Left ventricle myocardium superior (tissue), 1 donor: ENCODE measurements around the gene ERC2. TPM values are rescaled to one million over a fixed set of nuclear protein-coding genes. Genes with fewer than 3 reads are reported as not detected.

Source experiments
- ATAC-seq: fragments of 200-7000 bp; cut with Tn5 transposase; one replicate; pipeline ENCODE4 v1.9.1; 2020; ENCODE audit warnings: mild to moderate bottlenecking, moderate library complexity
- DNase-seq: peaks from one replicate; pipeline ENCODE4 v3.0.0-alpha.2; 2020
- intact Hi-C: fragments of 100-400 bp; cut with micrococcal nuclease; formaldehyde crosslinking; loops from one replicate; pipeline ENCODE4 v1.11.0; 2022
- total RNA-seq: library from RNA; stranded (reverse); fragmentation: NEBNext Ultra II Directional; extraction: Animal tissue kit (Norgen Biotek cat#: 25700); gene quantifications from one replicate; pipeline ENCODE4 v1.2.1, GENCODE V29; 2021
- donor health status: DM: no; HTN: yes; CAD: no; lungs with severe emphysema.

ERC2 gene
- total RNA-seq, 1 donor from 2014 or later, result 0.94 TPM

DNA sequence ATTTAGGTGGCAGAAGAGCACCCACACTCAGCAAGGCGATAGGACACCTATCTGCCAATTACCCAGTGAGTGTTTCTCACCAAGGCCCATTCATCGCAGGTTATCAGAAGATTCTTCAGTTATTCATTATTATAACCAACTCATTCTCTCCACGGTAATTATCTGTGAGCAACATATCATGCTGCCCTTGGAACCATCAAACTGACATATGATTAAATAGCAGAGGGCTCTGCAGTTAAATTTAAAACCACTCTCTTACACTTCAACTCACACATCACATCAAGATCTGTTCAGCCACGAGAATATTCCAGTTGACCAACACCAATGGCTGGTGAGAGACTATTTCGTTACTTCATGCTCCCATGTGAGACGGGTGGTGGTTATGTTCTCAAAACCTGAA lies 489.3 kb downstream of the ERC2 start:
- ATAC-seq, result no peak
- intact Hi-C loops, result no loop called here

GRCh38 chr3:55974421-55975165 lies 493.7 kb downstream of the ERC2 start:
- intact Hi-C loops, result no loop called here
- DNase-seq, result no peak
- no peak for ATAC-seq

More for the DNA sequence above, 489.3 kb downstream of the ERC2 start:
- DNase-seq, result no peak

DNA sequence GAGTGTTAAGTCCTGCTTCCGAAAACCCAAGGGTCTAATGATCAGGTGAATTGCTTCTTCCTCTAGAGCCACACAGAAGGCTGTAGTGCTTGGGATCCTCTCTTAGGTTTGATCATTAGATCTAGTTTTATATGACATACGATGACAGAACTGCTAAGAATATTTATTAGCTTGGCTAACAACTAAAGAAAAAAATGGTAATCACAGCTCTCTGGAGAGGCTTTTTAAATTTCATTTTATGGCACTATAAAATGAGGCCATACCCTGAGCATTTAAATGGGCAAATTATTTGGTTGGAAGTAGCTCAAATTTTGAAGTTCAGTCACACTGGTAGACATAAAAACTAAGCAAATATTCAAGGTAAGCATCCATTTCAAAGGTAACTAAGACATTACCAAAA lies 498.6 kb downstream of the ERC2 start:
- intact Hi-C loops, result no loop called here
- ATAC-seq (no peak), DNase-seq (no peak)

GRCh38 chr3:55968331-55968730 lies 499.9 kb downstream of the ERC2 start:
- no peak for DNase-seq
- no peak for ATAC-seq
- intact Hi-C loops, result no loop called here

DNA sequence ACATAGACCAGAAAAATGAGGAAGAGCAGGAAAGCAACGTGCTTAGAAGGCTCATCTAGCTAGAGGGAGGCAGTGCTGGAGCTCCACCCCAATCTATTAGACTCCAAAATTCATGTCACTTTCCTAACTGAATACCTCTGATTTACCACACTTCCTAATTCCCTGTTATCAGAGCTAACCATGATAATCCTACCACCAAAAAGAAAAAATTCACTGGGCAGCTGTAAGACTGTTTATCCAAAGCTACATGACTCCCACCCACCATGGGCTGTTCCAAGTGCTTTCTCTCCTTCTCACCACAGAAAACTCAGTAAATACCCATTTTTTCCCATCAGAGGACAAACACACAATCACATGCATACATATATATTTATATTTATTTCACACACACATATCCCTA lies 501.7 kb downstream of the ERC2 start:
- ATAC-seq, result no peak
- intact Hi-C loops, result no loop called here
- no peak for DNase-seq

- DNase-seq (no peak), ATAC-seq (no peak)
- intact Hi-C loops, result no loop called here
Observed at GRCh38 chr3:55965776-55966175, 502.5 kb downstream of the ERC2 start.

GRCh38 chr3:55964491-55964985 lies 503.7 kb downstream of the ERC2 start:
- intact Hi-C loops, result no loop called here
- ATAC-seq, result no peak

DNA sequence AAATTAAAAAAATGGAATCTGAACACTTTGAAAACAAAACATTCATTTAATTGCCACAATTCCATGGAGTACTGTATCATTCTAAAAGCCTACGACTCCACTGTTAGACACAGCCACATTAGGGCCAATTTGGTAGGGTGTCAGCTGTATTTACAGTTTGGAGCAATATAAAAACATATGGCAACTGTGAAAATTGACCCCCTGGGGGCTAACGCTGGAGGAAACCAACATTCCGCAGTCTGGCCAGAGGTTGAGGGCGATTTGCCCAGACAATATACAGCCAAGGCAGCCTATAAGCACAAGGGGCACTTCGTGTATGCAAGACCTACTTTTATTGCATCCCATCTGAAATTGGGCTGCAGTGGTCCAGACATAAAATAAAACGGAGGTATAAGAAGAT lies 504.7 kb downstream of the ERC2 start:
- intact Hi-C loops, result no loop called here
- no peak for ATAC-seq

More at GRCh38 chr3:55964491-55964985, 503.7 kb downstream of the ERC2 start:
- DNase-seq, result no peak

DNA sequence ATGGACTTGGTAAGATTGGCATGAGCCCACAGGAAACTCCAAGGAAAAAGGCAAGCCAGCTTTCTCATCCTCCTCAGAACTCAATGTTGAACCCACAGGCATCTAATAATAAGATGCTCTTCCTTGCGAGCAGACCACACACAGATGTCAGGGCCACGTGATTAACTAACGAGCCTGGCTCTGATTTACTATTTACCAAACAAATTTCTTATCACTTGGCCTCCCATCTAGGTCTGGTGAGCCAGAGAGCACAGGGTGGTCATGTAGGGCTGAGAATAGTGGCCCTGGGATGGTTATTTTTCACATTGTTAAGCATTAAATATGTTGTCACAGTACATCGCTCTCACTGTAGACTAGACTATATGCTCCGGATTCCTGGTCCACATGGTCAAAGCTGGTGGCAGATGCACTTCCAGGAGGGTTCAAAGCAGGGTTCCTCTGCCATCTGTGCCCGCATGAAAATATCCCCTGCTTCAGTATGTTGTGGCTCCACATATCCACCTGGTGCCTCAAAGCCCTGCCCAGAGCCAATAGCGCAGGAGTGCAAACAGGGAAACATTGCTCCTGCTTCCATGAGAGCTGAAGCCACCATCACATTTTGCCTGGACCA lies 508.7 kb downstream of the ERC2 start:
- intact Hi-C loops, result no loop called here
- ATAC-seq (no peak), DNase-seq (no peak)

More for the DNA sequence above, 504.7 kb downstream of the ERC2 start:
- no peak for DNase-seq

- DNase-seq, result no peak
- no peak for ATAC-seq
- intact Hi-C loops, result no loop called here
Observed at GRCh38 chr3:55958605-55959004, 509.7 kb downstream of the ERC2 start.

DNA sequence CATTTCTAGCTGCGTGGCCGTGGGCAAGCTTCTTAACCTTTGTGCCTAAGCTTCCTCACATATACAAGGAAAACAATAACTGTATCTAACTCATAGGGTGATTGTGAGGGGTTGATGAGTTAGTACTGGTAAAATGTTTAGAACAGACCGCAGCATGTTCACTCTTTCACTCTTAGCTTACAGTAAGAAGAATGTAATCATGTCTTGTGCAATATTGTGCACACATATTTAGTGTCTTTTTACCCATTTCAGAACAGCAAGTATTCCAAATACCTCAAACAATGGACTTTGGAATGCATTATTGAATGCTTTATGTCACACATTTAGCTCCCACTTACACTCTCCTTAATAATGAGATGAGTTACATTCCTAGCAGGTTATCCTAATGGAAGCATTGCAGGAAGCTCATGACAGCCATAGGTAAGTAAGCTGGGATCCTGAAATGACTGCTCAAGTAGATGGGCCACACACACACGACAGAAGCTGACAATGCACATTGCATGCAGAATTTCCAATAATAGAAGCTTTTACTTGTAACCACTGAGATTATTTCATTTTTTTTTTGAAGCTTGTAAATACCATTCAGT lies 512.3 kb downstream of the ERC2 start:
- intact Hi-C loops, result no loop called here
- ATAC-seq, result no peak
- DNase-seq, result no peak

GRCh38 chr3:55951388-55951787 lies 516.9 kb downstream of the ERC2 start:
- intact Hi-C loops, result no loop called here
- ATAC-seq (no peak), DNase-seq (no peak)

DNA sequence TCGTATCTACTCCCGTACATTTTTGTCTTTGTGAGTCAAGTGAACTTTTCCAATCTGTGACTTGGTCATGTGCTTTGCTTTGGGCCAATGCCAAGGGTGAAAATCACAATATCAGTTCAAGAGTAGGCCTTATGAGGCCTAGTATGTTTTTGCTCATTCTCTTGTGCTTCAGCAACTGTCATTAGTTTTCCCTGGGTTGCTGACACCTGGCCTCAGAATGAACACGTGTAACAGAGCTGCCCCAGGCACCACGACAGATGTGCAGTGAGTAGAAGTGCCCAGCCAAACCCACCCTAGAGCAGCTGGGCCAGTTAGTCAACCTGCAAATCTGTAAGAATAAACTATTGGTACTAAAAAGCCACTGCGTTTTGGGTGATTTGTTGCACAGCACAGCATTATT lies 520.9 kb downstream of the ERC2 start:
- DNase-seq (no peak), ATAC-seq (no peak)
- intact Hi-C loops, result no loop called here

DNA sequence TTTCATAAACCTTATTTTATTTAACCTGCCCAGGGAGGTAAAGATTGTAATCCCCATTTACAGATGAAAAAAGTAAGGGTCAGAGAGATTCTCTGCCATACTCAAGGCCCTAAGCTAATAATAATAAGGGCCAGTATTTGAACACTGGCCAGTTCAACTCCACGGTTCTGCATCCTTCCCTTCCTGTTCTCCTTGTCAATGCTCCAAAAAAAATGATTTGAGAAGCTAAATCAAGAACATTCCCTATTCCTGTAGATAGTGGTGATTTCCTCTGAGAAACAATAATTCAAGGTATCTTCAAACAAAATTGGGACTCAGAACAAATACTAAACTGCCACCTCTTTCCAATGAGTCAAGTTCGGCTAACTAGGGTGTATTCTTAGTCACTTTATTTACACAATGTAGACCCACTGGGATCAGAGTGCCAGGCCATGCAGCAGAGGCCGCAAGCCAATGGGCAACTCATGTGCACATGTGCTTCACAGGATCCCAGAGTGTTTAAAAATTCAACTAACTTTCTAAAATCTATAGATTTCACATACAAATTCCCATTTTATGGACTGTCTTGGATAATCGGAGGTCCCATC lies 521.6 kb downstream of the ERC2 start:
- DNase-seq, result no peak
- intact Hi-C loops, result no loop called here
- ATAC-seq, result no peak

DNA sequence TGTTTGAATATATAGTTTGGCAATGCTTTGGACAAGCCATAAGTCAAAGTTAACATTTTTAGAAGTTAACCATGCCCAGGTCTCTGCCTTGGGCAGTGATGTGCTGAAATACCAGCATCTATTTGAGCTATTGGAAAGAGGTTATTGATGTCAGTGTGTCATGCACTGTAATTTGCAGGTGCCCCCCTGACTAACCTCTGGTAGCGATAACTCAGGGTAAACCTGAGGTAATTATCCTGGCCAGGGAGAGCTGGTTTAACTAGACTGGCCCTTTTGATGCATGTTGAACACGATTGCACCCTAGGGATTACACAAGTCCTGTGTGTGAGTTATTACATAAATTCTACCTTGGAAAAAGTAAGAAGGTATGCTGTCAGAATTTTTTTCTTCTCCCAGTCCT lies 525.4 kb downstream of the ERC2 start:
- intact Hi-C loops, result no loop called here
- no peak for ATAC-seq
- DNase-seq, result no peak

GRCh38 chr3:55939287-55939686 lies 529.0 kb downstream of the ERC2 start:
- ATAC-seq (no peak), DNase-seq (no peak)
- intact Hi-C loops, result no loop called here

DNA sequence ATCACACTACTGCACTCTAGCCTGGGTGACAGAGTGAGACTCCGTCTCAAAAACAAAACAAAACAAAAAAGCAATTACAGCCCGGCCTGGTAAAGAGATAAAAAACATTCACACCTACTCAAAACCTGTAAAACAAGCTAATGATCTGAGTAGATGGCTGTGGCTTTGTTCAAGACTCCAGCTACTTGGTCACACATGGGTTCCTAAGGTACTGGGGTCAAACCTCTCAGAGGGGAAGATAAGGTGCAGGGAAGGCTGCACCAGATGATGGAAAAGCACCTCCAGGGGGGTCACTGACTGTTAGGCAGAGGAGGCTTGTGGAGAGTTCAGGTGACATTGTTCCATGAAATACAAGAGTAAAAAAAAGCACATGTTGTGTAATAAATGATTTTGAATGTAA lies 531.0 kb downstream of the ERC2 start:
- no peak for DNase-seq
- intact Hi-C loops, result no loop called here
- no peak for ATAC-seq

DNA sequence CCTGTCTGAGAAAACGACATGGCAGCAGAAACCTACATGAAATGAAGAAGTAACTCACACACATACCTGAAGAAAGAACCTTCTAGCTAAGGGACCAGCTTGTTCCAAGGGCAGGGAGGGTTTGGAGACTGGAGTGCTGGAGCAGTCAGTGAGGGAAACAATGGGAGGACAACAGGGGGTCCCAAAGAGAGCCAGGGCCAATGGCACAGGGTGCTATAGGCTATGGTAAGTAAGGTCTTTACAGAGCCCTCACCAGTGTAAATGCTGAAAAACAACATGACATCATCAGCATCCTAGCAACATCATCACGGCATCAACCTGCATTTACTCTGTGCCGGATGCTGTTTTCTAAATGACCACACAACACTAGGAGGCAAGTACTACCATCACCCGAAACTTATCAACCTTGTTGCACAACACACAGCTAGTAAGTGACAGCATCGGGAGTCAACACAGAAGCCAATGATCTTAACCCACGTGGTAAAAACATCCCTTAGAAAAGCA lies 531.7 kb downstream of the ERC2 start:
- intact Hi-C loops, result no loop called here
- no peak for DNase-seq
- no peak for ATAC-seq

GRCh38 chr3:55935241-55935640 lies 533.0 kb downstream of the ERC2 start:
- no peak for DNase-seq
- ATAC-seq, result no peak
- intact Hi-C loops, result no loop called here

- intact Hi-C loops, result no loop called here
- ATAC-seq (no peak), DNase-seq (no peak)
Observed at GRCh38 chr3:55934771-55935170, 533.5 kb downstream of the ERC2 start.
